ENCODE data around the gene MNAT1.

Gene MNAT1

DNA sequence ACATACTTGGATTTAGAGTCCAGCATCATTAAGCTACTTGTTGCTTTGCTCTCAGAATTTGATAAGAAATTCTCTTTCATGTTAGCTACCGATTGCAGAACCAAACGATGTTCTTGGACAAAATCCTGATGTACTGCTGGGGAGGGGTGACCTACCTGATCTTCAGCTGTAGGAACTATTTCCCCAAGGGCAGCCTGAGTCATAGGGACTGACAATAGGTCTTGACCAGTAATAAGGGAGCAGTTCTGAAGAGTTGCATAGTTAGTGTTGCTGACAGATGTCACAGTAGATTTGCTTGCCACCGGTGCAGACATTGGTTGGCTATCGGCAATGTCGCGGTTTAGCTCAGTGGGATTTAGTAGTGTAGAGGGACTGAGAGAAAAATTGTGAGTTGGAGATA, 21.0 kb upstream of the MNAT1 start:
- POLR2A ChIA-PET = no interaction called here
- CTCF ChIA-PET = interaction anchor here (0.6 to 0.8 kb wide), 4 partner anchors 13 to 255 kb away, joined by 3 to 5 read pairs (median 3); no protein-coding TSS in a partner anchor
- Histone ChIP-seq H3K27ac (ENCODE audit: extremely low read depth, low read depth, low read length) (no peak overlapping the region), H3K36me3 (ENCODE audit: control insufficient read depth in 2 of 2, insufficient read depth in 1 of 2, low read length in 2 of 2) (peaks cover 27 to 38% of the 10 kb centered on the region in 2 experiments), H3K9me3 (ENCODE audit: control insufficient read depth, insufficient read depth, low read depth, low read length) (no peaks in the 10 kb centered on the region), H3K4me3 (ENCODE audit: low read depth, low read length) (no peak overlapping the region), H3K4me1 (ENCODE audit: control insufficient read depth, insufficient read depth, low read length) (no peaks in the 10 kb centered on the region)
- TF ChIP-seq SCRT2 (tag by site-specific recombination; IDR thresholded peaks at IDR 0.05) (peak; percentile 68), ZNF292 (tag by site-specific recombination; IDR thresholded peaks at IDR 0.05; ENCODE audit: borderline replicate concordance, low read depth) (no peak)

DNA sequence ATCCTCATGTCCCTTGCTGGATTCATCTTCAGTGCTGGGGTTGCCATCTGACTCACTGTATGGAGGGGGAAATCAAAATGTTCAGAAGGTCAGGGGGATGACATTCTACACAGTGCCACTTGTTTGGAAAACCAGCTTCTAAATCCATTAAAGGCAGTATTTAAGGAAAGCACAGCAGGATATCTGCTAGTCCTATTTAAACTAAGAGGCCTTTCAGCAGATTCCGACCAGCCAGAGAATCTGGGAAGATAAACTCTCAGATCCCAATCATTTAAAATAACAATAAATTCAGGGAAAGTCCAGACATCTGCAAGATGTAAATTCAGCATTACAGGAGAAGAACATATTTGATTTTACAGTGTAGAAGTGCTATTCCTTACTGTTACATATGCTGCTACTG, 14.2 kb upstream of the MNAT1 start:
- ChIA-PET POLR2A (interaction anchor here (0.6 to 4.4 kb wide), 4 partner anchors 71 to 302 kb away, joined by 4 to 62 read pairs (median 8); partner anchors contain the start of gene SIX1), CTCF (interaction anchor here (0.6 to 1.1 kb wide), 3 partner anchors 8 to 81 kb away, joined by 3 to 5 read pairs (median 4); no protein-coding TSS in a partner anchor)
- Histone ChIP-seq H3K4me1 (ENCODE audit: control insufficient read depth, insufficient read depth, low read length) (peaks cover 12% of the 10 kb centered on the region), H3K36me3 (ENCODE audit: control insufficient read depth in 2 of 2, insufficient read depth in 1 of 2, low read length in 2 of 2) (peaks cover 16 to 37% of the 10 kb centered on the region in 2 experiments), H3K4me3 (ENCODE audit: low read depth, low read length) (no peak overlapping the region), H3K27ac (ENCODE audit: extremely low read depth, low read depth, low read length) (peak overlapping the region; percentile 99; the same call in 1 of the 2 replicates), H3K9me3 (ENCODE audit: control insufficient read depth, insufficient read depth, low read depth, low read length) (no peaks in the 10 kb centered on the region)
- TF ChIP-seq ZNF248 (tag by site-specific recombination; IDR thresholded peaks at IDR 0.05) (no peak), SCRT2 (tag by site-specific recombination; IDR thresholded peaks at IDR 0.05) (no peak), OSR2 (tag by site-specific recombination; IDR thresholded peaks at IDR 0.05) (peak; percentile 13; the same call in 1 of the 2 replicates), YY2 (tag by site-specific recombination; IDR thresholded peaks at IDR 0.05) (no peak), SETDB1 (IDR thresholded peaks at IDR 0.05; ENCODE audit: insufficient read length, low read length) (no peak), ZFP37 (tag by site-specific recombination; IDR thresholded peaks at IDR 0.05) (no peak), GFI1B (tag by site-specific recombination; IDR thresholded peaks at IDR 0.05) (0 out of 2 replicates have a peak, but pooled peaks have one; percentile 14)
- TF ChIP-seq, protein P1, sequence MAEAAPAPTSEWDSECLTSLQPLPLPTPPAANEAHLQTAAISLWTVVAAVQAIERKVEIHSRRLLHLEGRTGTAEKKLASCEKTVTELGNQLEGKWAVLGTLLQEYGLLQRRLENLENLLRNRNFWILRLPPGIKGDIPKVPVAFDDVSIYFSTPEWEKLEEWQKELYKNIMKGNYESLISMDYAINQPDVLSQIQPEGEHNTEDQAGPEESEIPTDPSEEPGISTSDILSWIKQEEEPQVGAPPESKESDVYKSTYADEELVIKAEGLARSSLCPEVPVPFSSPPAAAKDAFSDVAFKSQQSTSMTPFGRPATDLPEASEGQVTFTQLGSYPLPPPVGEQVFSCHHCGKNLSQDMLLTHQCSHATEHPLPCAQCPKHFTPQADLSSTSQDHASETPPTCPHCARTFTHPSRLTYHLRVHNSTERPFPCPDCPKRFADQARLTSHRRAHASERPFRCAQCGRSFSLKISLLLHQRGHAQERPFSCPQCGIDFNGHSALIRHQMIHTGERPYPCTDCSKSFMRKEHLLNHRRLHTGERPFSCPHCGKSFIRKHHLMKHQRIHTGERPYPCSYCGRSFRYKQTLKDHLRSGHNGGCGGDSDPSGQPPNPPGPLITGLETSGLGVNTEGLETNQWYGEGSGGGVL (tag by site-specific recombination; IDR thresholded peaks at IDR 0.05) = no peak
- TF ChIP-seq, protein P2, sequence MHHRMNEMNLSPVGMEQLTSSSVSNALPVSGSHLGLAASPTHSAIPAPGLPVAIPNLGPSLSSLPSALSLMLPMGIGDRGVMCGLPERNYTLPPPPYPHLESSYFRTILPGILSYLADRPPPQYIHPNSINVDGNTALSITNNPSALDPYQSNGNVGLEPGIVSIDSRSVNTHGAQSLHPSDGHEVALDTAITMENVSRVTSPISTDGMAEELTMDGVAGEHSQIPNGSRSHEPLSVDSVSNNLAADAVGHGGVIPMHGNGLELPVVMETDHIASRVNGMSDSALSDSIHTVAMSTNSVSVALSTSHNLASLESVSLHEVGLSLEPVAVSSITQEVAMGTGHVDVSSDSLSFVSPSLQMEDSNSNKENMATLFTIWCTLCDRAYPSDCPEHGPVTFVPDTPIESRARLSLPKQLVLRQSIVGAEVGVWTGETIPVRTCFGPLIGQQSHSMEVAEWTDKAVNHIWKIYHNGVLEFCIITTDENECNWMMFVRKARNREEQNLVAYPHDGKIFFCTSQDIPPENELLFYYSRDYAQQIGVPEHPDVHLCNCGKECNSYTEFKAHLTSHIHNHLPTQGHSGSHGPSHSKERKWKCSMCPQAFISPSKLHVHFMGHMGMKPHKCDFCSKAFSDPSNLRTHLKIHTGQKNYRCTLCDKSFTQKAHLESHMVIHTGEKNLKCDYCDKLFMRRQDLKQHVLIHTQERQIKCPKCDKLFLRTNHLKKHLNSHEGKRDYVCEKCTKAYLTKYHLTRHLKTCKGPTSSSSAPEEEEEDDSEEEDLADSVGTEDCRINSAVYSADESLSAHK (tag by site-specific recombination; IDR thresholded peaks at IDR 0.05) = no peak
- TF ChIP-seq, protein P3, sequence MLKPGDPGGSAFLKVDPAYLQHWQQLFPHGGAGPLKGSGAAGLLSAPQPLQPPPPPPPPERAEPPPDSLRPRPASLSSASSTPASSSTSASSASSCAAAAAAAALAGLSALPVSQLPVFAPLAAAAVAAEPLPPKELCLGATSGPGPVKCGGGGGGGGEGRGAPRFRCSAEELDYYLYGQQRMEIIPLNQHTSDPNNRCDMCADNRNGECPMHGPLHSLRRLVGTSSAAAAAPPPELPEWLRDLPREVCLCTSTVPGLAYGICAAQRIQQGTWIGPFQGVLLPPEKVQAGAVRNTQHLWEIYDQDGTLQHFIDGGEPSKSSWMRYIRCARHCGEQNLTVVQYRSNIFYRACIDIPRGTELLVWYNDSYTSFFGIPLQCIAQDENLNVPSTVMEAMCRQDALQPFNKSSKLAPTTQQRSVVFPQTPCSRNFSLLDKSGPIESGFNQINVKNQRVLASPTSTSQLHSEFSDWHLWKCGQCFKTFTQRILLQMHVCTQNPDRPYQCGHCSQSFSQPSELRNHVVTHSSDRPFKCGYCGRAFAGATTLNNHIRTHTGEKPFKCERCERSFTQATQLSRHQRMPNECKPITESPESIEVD (tag by site-specific recombination; IDR thresholded peaks at IDR 0.05) = 0 out of 2 replicates have a peak, but pooled peaks have one; percentile 34

DNA sequence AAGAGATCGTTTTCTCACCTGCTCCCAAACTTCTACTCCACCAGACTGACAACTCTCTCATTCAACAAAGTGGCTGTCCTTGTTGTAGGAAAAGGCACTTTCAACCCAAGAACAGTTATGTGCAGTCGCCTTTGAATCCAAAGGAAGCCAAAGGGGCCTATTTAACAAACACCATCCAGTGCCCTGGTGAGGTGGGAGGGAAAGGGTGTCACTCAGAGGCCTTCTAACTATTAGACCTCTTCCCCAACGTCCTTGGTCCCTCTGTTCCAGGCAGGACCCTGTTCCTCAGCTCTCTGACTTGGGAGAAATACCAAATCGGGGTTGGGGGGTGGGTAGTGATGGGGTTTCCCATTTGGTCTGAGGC, 13.6 kb upstream of the MNAT1 start:
- peak overlapping the region; percentile 96 for H3K4me3 ChIP-seq (ENCODE audit: low read depth, low read length)
- peaks cover 16 to 34% of the 10 kb centered on the region in 2 experiments for H3K36me3 ChIP-seq (ENCODE audit: control insufficient read depth in 2 of 2, insufficient read depth in 1 of 2, low read length in 2 of 2)
- H3K27ac ChIP-seq (ENCODE audit: extremely low read depth, low read depth, low read length) = peak overlapping the region; percentile 99
- ChIA-PET POLR2A (interaction anchor here (0.6 to 4.4 kb wide), 4 partner anchors 72 to 302 kb away, joined by 4 to 62 read pairs (median 8); partner anchors contain the start of gene SIX1), CTCF (interaction anchor here (0.6 to 1.1 kb wide), 4 partner anchors 8 to 81 kb away, joined by 3 to 5 read pairs (median 4); no protein-coding TSS in a partner anchor)
- no peaks in the 10 kb centered on the region for H3K9me3 ChIP-seq (ENCODE audit: control insufficient read depth, insufficient read depth, low read depth, low read length)
- H3K4me1 ChIP-seq (ENCODE audit: control insufficient read depth, insufficient read depth, low read length) = peaks cover 12% of the 10 kb centered on the region
- TF ChIP-seq ZNF138 (tag by site-specific recombination; IDR thresholded peaks at IDR 0.05; ENCODE audit: borderline replicate concordance) (no peak), ZNF2 (tag by site-specific recombination; IDR thresholded peaks at IDR 0.05) (no peak), ZNF623 (tag by site-specific recombination; IDR thresholded peaks at IDR 0.05) (no peak), ZNF114 (tag by site-specific recombination; IDR thresholded peaks at IDR 0.05) (no peak), TCF7L2 (IDR thresholded peaks at IDR 0.05; ENCODE audit: borderline replicate concordance, low read depth, low read length) (no peak), ZNF416 (tag by site-specific recombination; IDR thresholded peaks at IDR 0.05) (no peak), ZFP69B (tag by site-specific recombination; IDR thresholded peaks at IDR 0.05) (no peak), YY1 (tag by site-specific recombination; IDR thresholded peaks at IDR 0.05) (no peak), ZNF777 (tag by site-specific recombination; IDR thresholded peaks at IDR 0.05; ENCODE audit: borderline replicate concordance) (no peak), ZNF19 (tag by site-specific recombination; IDR thresholded peaks at IDR 0.05; ENCODE audit: low read depth) (no peak)
- TF ChIP-seq, protein P4, sequence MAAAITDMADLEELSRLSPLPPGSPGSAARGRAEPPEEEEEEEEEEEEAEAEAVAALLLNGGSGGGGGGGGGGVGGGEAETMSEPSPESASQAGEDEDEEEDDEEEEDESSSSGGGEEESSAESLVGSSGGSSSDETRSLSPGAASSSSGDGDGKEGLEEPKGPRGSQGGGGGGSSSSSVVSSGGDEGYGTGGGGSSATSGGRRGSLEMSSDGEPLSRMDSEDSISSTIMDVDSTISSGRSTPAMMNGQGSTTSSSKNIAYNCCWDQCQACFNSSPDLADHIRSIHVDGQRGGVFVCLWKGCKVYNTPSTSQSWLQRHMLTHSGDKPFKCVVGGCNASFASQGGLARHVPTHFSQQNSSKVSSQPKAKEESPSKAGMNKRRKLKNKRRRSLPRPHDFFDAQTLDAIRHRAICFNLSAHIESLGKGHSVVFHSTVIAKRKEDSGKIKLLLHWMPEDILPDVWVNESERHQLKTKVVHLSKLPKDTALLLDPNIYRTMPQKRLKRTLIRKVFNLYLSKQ (tag by site-specific recombination; IDR thresholded peaks at IDR 0.05; ENCODE audit: borderline replicate concordance) = no peak
- TF ChIP-seq, protein P5, sequence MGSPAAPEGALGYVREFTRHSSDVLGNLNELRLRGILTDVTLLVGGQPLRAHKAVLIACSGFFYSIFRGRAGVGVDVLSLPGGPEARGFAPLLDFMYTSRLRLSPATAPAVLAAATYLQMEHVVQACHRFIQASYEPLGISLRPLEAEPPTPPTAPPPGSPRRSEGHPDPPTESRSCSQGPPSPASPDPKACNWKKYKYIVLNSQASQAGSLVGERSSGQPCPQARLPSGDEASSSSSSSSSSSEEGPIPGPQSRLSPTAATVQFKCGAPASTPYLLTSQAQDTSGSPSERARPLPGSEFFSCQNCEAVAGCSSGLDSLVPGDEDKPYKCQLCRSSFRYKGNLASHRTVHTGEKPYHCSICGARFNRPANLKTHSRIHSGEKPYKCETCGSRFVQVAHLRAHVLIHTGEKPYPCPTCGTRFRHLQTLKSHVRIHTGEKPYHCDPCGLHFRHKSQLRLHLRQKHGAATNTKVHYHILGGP (tag by site-specific recombination; IDR thresholded peaks at IDR 0.05) = no peak

All from HEK293 (cell line).